Sigmoid colon (tissue), 4 donors: Measurements from ENCODE around the gene MRPS21.

Experiments used
- CTCF ChIP-seq, 4 experiments: fragments of 450-650 bp in 3 of 4; fragments of 200-600 bp in 1 of 4; IDR thresholded peaks; one replicate each; pipeline ENCODE4 v1.5.1; 2016 to 2019; ENCODE audit warnings: antibody characterized with exemption in 4 of 4, mild to moderate bottlenecking in 3 of 4, moderate library complexity in 2 of 4
- POLR2A ChIP-seq, 2 donors: fragments of 450-650 bp; IDR thresholded peaks; one replicate each; pipeline ENCODE4 v1.6.1; 2016; ENCODE audit warnings: antibody characterized with exemption in 2 of 2, mild to moderate bottlenecking in 2 of 2, moderate library complexity in 2 of 2
- POLR2AphosphoS5 ChIP-seq, 4 donors: sonication (generic); formaldehyde crosslinking; IDR thresholded peaks; one replicate each; pipeline ENCODE4 v1.6.1; 2017; ENCODE audit warnings: antibody characterized with exemption in 4 of 4

GRCh38 chr1:150262388-150263320, 31.0 kb upstream of the MRPS21 start:
- no peak for TF ChIP-seq CTCF (IDR thresholded peaks at IDR 0.05)
- TF ChIP-seq POLR2AphosphoS5 (IDR thresholded peaks at IDR 0.05) = no peak
- no peak for TF ChIP-seq POLR2A (IDR thresholded peaks at IDR 0.05)
